ENCODE results near the gene ZG16B.

Gene ZG16B, protein sequence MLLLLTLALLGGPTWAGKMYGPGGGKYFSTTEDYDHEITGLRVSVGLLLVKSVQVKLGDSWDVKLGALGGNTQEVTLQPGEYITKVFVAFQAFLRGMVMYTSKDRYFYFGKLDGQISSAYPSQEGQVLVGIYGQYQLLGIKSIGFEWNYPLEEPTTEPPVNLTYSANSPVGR

DNA sequence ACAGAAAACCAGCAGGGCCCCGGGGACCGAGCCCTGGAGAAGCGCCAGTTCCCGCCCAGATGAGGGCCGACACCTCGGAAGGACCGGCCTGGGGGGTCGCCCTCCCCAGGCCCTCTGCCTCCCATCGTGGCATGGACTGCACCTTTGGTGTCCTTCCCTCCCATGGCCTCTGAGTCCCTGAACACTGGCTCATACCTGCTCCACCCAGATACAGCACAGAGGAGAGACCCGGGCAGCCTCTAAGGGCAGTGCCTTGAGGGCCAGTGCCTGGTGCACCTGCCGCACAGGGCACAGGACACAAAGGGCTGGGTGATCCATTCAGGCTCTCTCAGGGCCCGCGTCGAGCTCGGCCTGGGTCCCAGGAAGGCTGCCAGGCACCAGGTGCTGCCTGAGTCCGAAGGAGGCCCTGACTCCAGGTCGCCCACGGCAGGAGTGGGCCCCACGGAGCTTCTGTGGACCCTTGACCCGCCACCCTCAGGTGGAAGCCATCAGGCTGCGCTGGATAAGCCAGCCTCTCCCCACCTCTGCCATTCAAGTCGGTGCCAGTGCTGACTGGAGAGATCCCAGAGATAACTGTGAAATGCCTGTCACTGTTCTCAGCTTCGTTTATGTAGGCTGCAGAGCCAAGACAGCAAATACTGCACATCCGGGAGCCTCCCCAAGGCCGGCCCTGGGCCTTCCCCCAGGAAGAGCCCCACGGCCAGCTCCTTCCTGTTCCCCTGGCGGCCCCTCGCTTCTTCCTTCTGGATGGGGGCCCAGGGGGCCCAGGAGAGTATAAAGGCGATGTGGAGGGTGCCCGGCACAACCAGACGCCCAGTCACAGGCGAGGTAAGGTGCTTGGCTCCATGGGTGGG, at the start of gene ZG16B:
Gene ZG16B (plus strand): TSS at position 803 of the 854 bp plus-strand sequence. CDS start 139 bp downstream, outside the sequence.
- no peak for DNase-seq (ENCODE audit: low read depth in 2 of 2)

- no peak for DNase-seq (ENCODE audit: low read depth in 2 of 2)
Observed at GRCh38 chr16:2782583-2783351, 47.3 kb upstream of the ZG16B start.

DNA sequence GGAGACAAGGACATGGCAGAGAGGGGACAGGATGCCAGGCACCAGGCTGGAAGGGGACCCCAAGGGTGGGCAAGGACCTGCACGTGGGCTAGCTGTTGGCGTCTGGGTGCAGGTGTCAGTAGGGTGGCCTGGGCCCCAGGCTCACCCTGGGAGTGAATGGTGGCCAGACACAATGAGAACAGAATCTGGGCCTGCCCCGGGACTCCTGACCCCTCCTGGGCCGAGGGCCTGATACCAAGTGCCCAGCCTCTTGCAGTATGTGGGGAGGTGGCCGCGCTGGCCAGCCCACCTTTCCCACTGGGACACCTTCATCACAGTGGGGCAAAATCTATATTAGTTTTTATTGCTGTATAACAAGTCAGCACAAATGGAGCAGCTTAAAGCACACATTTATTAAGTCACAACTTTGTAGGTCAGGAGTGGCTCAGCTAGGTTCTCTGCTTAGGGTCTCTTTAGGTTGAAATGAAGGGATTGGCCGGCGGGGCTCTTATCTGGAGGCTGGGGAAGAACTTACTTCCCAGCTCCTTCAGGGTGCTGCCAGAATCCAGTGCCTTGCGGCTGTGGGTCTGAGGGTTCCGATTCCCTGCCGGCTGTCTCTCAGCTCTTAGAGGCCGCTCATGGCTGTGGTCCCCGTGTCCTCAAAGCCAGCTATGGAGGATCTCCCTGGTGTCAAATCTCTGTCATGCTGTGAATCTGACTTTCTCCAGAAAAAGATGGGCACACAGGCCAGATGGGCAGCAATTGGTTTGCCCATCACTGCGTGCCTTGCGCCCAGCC, 46.3 kb upstream of the ZG16B start:
- no peak for DNase-seq (ENCODE audit: low read depth in 2 of 2)

GRCh38 chr16:2784358-2785100, 45.6 kb upstream of the ZG16B start:
- no peak for DNase-seq (ENCODE audit: low read depth in 2 of 2)

- no peak for DNase-seq (ENCODE audit: low read depth in 2 of 2)
Observed at GRCh38 chr16:2785101-2785991, 44.8 kb upstream of the ZG16B start.

- no peak for DNase-seq (ENCODE audit: low read depth in 2 of 2)
Observed at GRCh38 chr16:2786061-2786825, 43.9 kb upstream of the ZG16B start.

GRCh38 chr16:2786826-2787151, 43.3 kb upstream of the ZG16B start:
- DNase-seq (ENCODE audit: low read depth in 2 of 2) = no peak

DNA sequence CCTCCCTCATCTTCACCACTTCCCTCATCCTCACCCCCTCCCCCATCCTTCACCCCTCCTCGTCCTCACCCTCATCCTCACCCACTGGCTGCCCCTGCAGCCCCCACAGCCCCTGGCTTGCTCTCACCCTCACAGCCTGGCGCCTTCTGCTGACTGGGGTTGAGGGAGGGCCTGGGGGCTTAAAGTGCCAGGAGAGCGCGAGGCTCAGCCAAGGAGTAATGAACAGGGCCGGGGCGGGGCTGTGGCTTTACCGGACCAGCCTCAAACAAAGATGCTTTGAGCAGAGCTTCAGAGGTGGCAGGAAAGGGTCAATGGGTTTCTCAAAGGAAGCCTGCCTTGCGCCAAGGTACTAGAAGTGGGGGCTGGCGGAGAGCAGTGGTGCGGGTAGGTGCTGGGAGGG, 42.7 kb upstream of the ZG16B start, which contains the start of gene PRSS33:
Gene PRSS33 (minus strand): TSS at position 155 of the 400 bp plus-strand sequence. CDS start 1,013 bp downstream, outside the sequence.
- DNase-seq (ENCODE audit: low read depth in 2 of 2) = no peak

GRCh38 chr16:2787961-2788360, 42.1 kb upstream of the ZG16B start:
- DNase-seq (ENCODE audit: low read depth in 2 of 2) = no peak

GRCh38 chr16:2790631-2791030, 39.5 kb upstream of the ZG16B start:
- no peak for DNase-seq (ENCODE audit: low read depth in 2 of 2)

GRCh38 chr16:2791174-2791573, 38.9 kb upstream of the ZG16B start:
- no peak for DNase-seq (ENCODE audit: low read depth in 2 of 2)

DNA sequence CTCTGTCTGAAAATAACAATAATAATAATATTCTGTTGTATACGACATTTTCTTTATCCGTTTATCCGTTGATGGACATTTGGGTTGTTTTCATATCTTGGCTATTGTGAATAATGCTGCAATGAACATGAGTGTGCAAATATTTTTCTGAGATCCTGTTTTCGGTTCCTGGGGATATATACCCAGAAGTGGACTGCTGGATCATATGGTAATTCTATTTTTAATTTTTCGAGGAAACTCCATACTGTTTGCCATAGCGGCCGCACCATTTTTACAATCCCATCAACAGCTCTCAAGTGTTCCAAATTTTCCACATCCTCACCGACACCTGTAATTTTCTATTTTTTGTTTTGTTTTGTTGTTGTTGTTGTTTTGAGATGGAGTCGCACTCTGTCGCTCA, 37.2 kb upstream of the ZG16B start:
- no peak for DNase-seq (ENCODE audit: low read depth in 2 of 2)

GRCh38 chr16:2795395-2796143, 34.5 kb upstream of the ZG16B start:
- no peak for DNase-seq (ENCODE audit: low read depth in 2 of 2)

- DNase-seq (ENCODE audit: low read depth in 2 of 2) = no peak
Observed at GRCh38 chr16:2798723-2799204, 31.3 kb upstream of the ZG16B start.

DNA sequence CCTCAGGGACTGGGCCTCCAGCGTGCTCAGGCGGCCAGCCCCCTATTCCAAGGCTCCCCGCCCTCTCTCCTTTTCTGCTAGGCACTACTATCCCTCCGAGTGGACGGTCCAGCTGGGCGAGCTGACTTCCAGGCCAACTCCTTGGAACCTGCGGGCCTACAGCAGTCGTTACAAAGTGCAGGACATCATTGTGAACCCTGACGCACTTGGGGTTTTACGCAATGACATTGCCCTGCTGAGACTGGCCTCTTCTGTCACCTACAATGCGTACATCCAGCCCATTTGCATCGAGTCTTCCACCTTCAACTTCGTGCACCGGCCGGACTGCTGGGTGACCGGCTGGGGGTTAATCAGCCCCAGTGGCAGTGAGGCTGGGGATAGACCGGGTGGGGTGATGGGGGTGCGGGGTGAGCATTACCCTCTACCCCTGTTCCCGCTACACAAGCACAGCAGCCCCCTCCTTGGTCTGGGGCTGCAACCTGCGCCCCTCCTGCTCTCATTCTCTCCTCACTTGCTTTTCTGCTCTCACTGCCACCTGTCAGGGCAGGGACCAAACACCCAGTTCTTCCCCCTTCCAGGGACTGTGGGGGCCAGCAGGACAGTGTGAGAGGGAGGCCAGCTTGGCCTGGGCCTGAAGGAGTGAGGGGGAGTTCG, 30.8 kb upstream of the ZG16B start:
- no peak for DNase-seq (ENCODE audit: low read depth in 2 of 2)

- DNase-seq (ENCODE audit: low read depth in 2 of 2) = no peak
Observed at GRCh38 chr16:2799859-2800226, 30.3 kb upstream of the ZG16B start.

- no peak for DNase-seq (ENCODE audit: low read depth in 2 of 2)
Observed at GRCh38 chr16:2803545-2804195, 26.4 kb upstream of the ZG16B start.
